Heart right ventricle (tissue), 16 donors: Measurements from ENCODE around the gene SERPINE1. TPM values are rescaled to one million over a fixed set of nuclear protein-coding genes. Genes with fewer than 3 reads are reported as not detected.
A peak's percentile ranks its signal among the peaks of the same experiment; 100 is the strongest.
"Not testable (repeated sequence)": the region's sequence is repeated elsewhere in the genome, so short reads cannot be mapped to it uniquely, and the experiment has no call there.

Experiments used
- ATAC-seq, 8 donors: fragments of 200-7000 bp; cut with Tn5 transposase; one replicate each; pipeline ENCODE4 v1.9.1; 2020; ENCODE audit warnings: mild to moderate bottlenecking in 8 of 8, moderate library complexity in 8 of 8, moderate number of reproducible peaks in 1 of 8
- DNase-seq, 2 donors: peaks; one replicate each; pipeline ENCODE4 v3.0.0-alpha.2; 2020
- H3K27ac ChIP-seq, 10 donors: fragments of 200-600 bp; sonication (generic) in 2 of 10; one replicate each; pipeline versions ENCODE4 v1.5.0 to v1.8.0; 2020 to 2022; ENCODE audit warnings: mild to moderate bottlenecking in 3 of 10
- H3K27me3 ChIP-seq, 7 donors: fragments of 200-600 bp; one replicate each; pipeline ENCODE4 v1.8.0; 2021 to 2022; ENCODE audit warnings: mild to moderate bottlenecking in 2 of 7
- H3K36me3 ChIP-seq, 9 donors: fragments of 200-600 bp; sonication (generic) in 1 of 9; one replicate each; pipeline versions ENCODE4 v1.5.0 to v1.8.0; 2020 to 2022; ENCODE audit warnings: mild to moderate bottlenecking in 2 of 9
- H3K4me1 ChIP-seq, 9 donors: fragments of 200-600 bp; sonication (generic) in 1 of 9; one replicate each; pipeline versions ENCODE4 v1.5.0 to v1.8.0; 2020 to 2022; ENCODE audit warnings: mild to moderate bottlenecking in 4 of 9
- H3K4me3 ChIP-seq, 10 donors: fragments of 200-600 bp; sonication (generic) in 2 of 10; one replicate each; pipeline versions ENCODE4 v1.5.0 to v1.8.0; 2020 to 2022; ENCODE audit warnings: mild to moderate bottlenecking in 7 of 10, moderate library complexity in 2 of 10
- H3K9me3 ChIP-seq, 11 donors: fragments of 200-600 bp in 10 of 11; sonication (generic) in 2 of 11; one replicate each; pipeline versions ENCODE4 v1.5.0 to v1.8.0; 2013 to 2022; ENCODE audit warnings: mild to moderate bottlenecking in 2 of 11, control low read depth in 1 of 11, moderate library complexity in 1 of 11
- WGBS, 2 donors: extraction: QIAGEN DNeasy Blood & Tissue Kit; methylation state at CpG; one replicate each; pipeline ENCODE4 v1.1.7; 2013; ENCODE audit warnings: inconsistent platforms in 1 of 2; 5-methylcytosine and 5-hydroxymethylcytosine counted together
- intact Hi-C, 10 donors: fragments of 100-400 bp; cut with DNase I; formaldehyde crosslinking; loops; one replicate each; pipeline versions ENCODE4 v1.11.1 to v1.14.2; 2022
- polyA plus RNA-seq, 2 donors: library from polyadenylated mRNA; stranded (reverse); fragments of 200-250 nt; gene quantifications; one replicate each; pipeline ENCODE4 v1.2.3, GENCODE V29; 2013
- total RNA-seq, 10 donors: library from RNA; stranded (reverse); fragmentation: NEBNext Ultra II Directional in 3 of 10; extraction: Animal tissue kit (Norgen Biotek cat#: 25700) in 3 of 10; gene quantifications; one replicate each; pipeline versions ENCODE4 v1.2.1 to v1.2.4, GENCODE V29; 2021 to 2023
- TF ChIP-seq, protein P1 (sequence below), 9 donors: fragments of 200-600 bp; sonication (generic) in 2 of 9; IDR thresholded peaks; one replicate each; pipeline versions ENCODE4 v1.5.0 to v1.8.0; 2021 to 2022; ENCODE audit warnings: antibody characterized with exemption in 9 of 9, mild to moderate bottlenecking in 5 of 9, moderate library complexity in 1 of 9
- donor health status: Arrhythmogenic right ventricular cardiomyopathy.
- donor health status: ischemic (EF 13 %, LVEDD 7.1; RV severe dilation, severe dysfunction).
- donor health status: healthy with polysubstance abuse.
- donor health status: DM: no; HTN: yes; CAD: no.
- donor health status: DM: no; HTN: no; CAD: no.
- donor health status: ischemic (EF 25% LVEDD 6.9; RV normal size, moderate dysfunction).
- donor health status: ischemic (EF 25% LVEDD 5.7; RV mildly dilated, moderate dysfunction).
- donor health status: healthy.
- donor health status: DM: yes; HTN: yes; CAD: no.
- donor health status: Ischemic cardiomyopathy.
- donor health status: ischemic (EF 35%, LVEDD 5.7; RV mildly dilated, moderate dysfunction).
- donor health status: nonischemic (EF 11% LVEDD 7.7; RV severe dilation, severe dysfunction).
- donor health status: DM: yes; HTN: yes; CAD: no.
- donor health status: PGD.
- donor health status: ischemic (EF 29% LVEDD 5.4; RV normal size, mild dysfunction).
- donor health status: nonischemic (EF 23%, LVEDD 6.1; RV moderate dilation, normal function).

The SERPINE1 gene
- total and polyA plus RNA-seq, 12 donors, result 1.2 to 269 (median 4.6) TPM

GRCh38 chr7:101111261-101111660 is 15.6 kb upstream of the SERPINE1 start:
- Histone ChIP-seq H3K4me3 (no peak overlapping the region), H3K27me3 (no peaks in the 10 kb centered on the region), H3K27ac (peak overlapping the region in 9 of 10 donors; percentile 26 to 84 (median 76)), H3K9me3 (no peaks in the 10 kb centered on the region), H3K36me3 (no peaks in the 10 kb centered on the region), H3K4me1 (peaks cover 3 to 39% (median 33%) of the 10 kb centered on the region in 9 donors)
- TF ChIP-seq, protein P1, sequence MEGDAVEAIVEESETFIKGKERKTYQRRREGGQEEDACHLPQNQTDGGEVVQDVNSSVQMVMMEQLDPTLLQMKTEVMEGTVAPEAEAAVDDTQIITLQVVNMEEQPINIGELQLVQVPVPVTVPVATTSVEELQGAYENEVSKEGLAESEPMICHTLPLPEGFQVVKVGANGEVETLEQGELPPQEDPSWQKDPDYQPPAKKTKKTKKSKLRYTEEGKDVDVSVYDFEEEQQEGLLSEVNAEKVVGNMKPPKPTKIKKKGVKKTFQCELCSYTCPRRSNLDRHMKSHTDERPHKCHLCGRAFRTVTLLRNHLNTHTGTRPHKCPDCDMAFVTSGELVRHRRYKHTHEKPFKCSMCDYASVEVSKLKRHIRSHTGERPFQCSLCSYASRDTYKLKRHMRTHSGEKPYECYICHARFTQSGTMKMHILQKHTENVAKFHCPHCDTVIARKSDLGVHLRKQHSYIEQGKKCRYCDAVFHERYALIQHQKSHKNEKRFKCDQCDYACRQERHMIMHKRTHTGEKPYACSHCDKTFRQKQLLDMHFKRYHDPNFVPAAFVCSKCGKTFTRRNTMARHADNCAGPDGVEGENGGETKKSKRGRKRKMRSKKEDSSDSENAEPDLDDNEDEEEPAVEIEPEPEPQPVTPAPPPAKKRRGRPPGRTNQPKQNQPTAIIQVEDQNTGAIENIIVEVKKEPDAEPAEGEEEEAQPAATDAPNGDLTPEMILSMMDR (IDR thresholded peaks at IDR 0.05), result no peak
- 91 to 93% methylated on average over 5 of the region's 5 CpGs for whole genome bisulfite sequencing, 2 donors
- intact Hi-C loops, result no loop called here
- ATAC-seq (no peak), DNase-seq (no peak)

GRCh38 chr7:101112233-101112632 is 14.7 kb upstream of the SERPINE1 start:
- H3K27me3 ChIP-seq, result no peaks in the 10 kb centered on the region
- peak; percentile 46 to 85 for DNase-seq
- no peak overlapping the region for H3K4me3 ChIP-seq
- intact Hi-C loops, result no loop called here
- TF ChIP-seq, protein P1 (IDR thresholded peaks at IDR 0.05), result no peak
- H3K27ac ChIP-seq, result peak overlapping the region; percentile 62 to 84 (median 76)
- peaks cover 3 to 44% (median 34%) of the 10 kb centered on the region in 9 donors for H3K4me1 ChIP-seq
- H3K36me3 ChIP-seq, result no peaks in the 10 kb centered on the region
- ATAC-seq, result peak; percentile 25 to 91 (median 75)
- no peaks in the 10 kb centered on the region for H3K9me3 ChIP-seq
- WGBS, 2 donors, result 36 to 57% methylated on average over 11 of the region's 11 CpGs

- peak overlapping the region in 7 of 10 donors; percentile 62 to 84 (median 78) for H3K27ac ChIP-seq
- H3K36me3 ChIP-seq, DNase-seq, H3K9me3 ChIP-seq, intact Hi-C loops, ATAC-seq, H3K4me3 ChIP-seq, H3K27me3 ChIP-seq: not testable (repeated sequence)
- H3K4me1 ChIP-seq, result peaks cover 3 to 47% (median 37%) of the 10 kb centered on the region in 9 donors
- WGBS, 2 donors, result 99% methylated on average over 7 of the region's 7 CpGs
Measured at GRCh38 chr7:101113140-101113539, 13.8 kb upstream of the SERPINE1 start.

GRCh38 chr7:101113836-101114235 is 13.1 kb upstream of the SERPINE1 start:
- H3K36me3 ChIP-seq, result no peaks in the 10 kb centered on the region
- 92 to 94% methylated on average over 11 of the region's 11 CpGs for WGBS, 2 donors
- DNase-seq (no peak), ATAC-seq (no peak)
- TF ChIP-seq, protein P1 (IDR thresholded peaks at IDR 0.05), result no peak
- intact Hi-C loops, result no loop called here
- H3K27ac ChIP-seq, result peak overlapping the region in 1 of 10 donors; percentile 40
- no peaks in the 10 kb centered on the region for H3K27me3 ChIP-seq
- H3K9me3 ChIP-seq, result no peaks in the 10 kb centered on the region
- H3K4me3 ChIP-seq, result no peak overlapping the region
- peaks cover 3 to 42% (median 31%) of the 10 kb centered on the region in 9 donors for H3K4me1 ChIP-seq

- 58 to 62% methylated on average over 8 of the region's 8 CpGs for WGBS, 2 donors
- Histone ChIP-seq H3K9me3 (no peaks in the 10 kb centered on the region), H3K4me1 (peaks cover 3 to 36% (median 28%) of the 10 kb centered on the region in 9 donors), H3K27me3 (no peaks in the 10 kb centered on the region), H3K36me3 (no peaks in the 10 kb centered on the region), H3K27ac (peak overlapping the region in 1 of 10 donors; percentile 40), H3K4me3 (no peak overlapping the region)
- intact Hi-C loops, result no loop called here
- ATAC-seq (no peak), DNase-seq (no peak)
- TF ChIP-seq, protein P1 (IDR thresholded peaks at IDR 0.05), result no peak
Measured at GRCh38 chr7:101114492-101114891, 12.4 kb upstream of the SERPINE1 start.
